WTC11 (cell line): Measurements from ENCODE around the gene NPB.

ENCODE experiments used
- ATF3 ChIP-seq: sonication (generic); formaldehyde crosslinking; conservative IDR thresholded peaks from 2 replicates; pipeline ENCODE4 v1.8.1; 2022; ENCODE audit warnings: mild to moderate bottlenecking, missing genetic modification reagents
- CBFB ChIP-seq: sonication (generic); formaldehyde crosslinking; IDR thresholded peaks from 2 replicates; pipeline ENCODE4 v1.8.1; 2022; ENCODE audit warnings: mild to moderate bottlenecking, low read depth, missing genetic modification reagents
- JUN ChIP-seq: sonication (generic); formaldehyde crosslinking; IDR thresholded peaks from 2 replicates; pipeline ENCODE4 v1.8.0; 2023; ENCODE audit warnings: mild to moderate bottlenecking, missing genetic modification reagents
- STAT6 ChIP-seq: sonication (generic); formaldehyde crosslinking; conservative IDR thresholded peaks from 2 replicates; pipeline ENCODE4 v1.8.1; 2023; ENCODE audit warnings: mild to moderate bottlenecking, low read depth, missing genetic modification reagents, moderate library complexity
- TEAD4 ChIP-seq: sonication (generic); formaldehyde crosslinking; IDR thresholded peaks from 2 replicates; pipeline ENCODE4 v1.8.0; 2022; ENCODE audit warnings: mild to moderate bottlenecking, missing genetic modification reagents
- USF1 ChIP-seq: sonication (generic); formaldehyde crosslinking; IDR thresholded peaks from 2 replicates; pipeline ENCODE4 v1.8.0; 2022; ENCODE audit warnings: mild to moderate bottlenecking, missing genetic modification reagents
- TF ChIP-seq, protein P1 (sequence below): fragments of 200-600 bp; IDR thresholded peaks from 2 replicates; pipeline ENCODE4 v1.8.0; 2022; ENCODE audit warnings: antibody characterized with exemption
- TF ChIP-seq, protein P2 (sequence below): sonication (generic); formaldehyde crosslinking; IDR thresholded peaks from 2 replicates; pipeline ENCODE4 v1.8.1; 2023; ENCODE audit warnings: mild to moderate bottlenecking, missing genetic modification reagents, moderate library complexity
- TF ChIP-seq, protein P3 (sequence below): sonication (generic); formaldehyde crosslinking; IDR thresholded peaks from 2 replicates; pipeline ENCODE4 v1.8.0; 2022; ENCODE audit warnings: mild to moderate bottlenecking, missing genetic modification reagents
- TF ChIP-seq, protein P4 (sequence below): sonication (generic); formaldehyde crosslinking; IDR thresholded peaks from 2 replicates; pipeline ENCODE4 v1.8.1; 2022; ENCODE audit warnings: mild to moderate bottlenecking, moderate library complexity, missing genetic modification reagents
- TF ChIP-seq, protein P5 (sequence below): sonication (generic); formaldehyde crosslinking; IDR thresholded peaks from 2 replicates; pipeline ENCODE4 v1.8.1; 2023; ENCODE audit warnings: mild to moderate bottlenecking, missing genetic modification reagents, moderate library complexity
- TF ChIP-seq, protein P6 (sequence below): fragments of 250-450 bp; sonication (Bioruptor Pico); IDR thresholded peaks from 2 replicates; pipeline ENCODE4 v2.1.2; 2022; ENCODE audit warnings: mild to moderate bottlenecking, moderate library complexity
- TF ChIP-seq, protein P7 (sequence below): sonication (generic); formaldehyde crosslinking; IDR thresholded peaks from 2 replicates; pipeline ENCODE4 v1.8.0; 2023; ENCODE audit warnings: missing genetic modification reagents
- TF ChIP-seq, protein P8 (sequence below): fragments of 250-450 bp; sonication (Bioruptor Pico); IDR thresholded peaks from 2 replicates; pipeline ENCODE4 v1.8.0; 2021; ENCODE audit warnings: mild to moderate bottlenecking

DNA sequence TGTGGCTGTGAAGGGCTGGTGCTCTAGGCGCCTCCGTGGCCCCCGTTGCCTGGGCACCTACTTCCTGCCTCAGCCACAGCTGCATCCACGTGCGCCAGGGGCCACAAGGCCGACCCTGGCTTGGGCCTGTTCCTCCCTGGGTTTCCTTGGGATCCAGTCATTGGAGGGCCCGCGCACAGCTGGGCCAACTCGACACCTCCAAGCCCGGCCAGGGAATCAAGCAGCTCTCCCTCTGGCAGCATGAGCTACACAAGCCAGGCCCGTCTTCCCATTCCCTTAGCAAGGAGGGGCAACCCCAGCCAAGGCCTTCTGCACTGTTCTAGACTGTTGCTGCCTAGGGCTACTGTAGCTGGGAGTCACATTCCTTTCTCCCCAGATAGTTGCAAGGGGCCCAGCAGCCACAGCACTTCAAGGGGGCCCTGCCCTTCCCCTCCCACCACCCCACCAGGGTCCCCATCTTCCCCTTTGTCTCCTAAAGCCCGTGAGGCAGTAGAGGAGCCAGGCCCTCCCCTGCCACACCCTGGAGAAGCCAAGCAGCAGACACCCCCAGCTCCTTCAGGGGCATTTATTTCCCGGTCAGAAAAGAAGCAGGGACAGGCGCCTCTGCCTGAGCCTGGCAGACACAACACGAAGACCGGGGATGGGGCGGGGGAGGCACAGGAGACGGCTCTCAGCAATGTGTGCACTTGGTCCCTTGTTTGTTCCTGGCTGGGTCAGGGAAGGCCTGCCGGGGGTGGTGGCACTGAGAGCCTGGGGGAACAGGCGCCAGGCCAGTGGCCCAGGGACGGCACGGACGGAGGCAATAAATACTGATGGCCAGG is 34.7 kb upstream of the NPB start:
- TF ChIP-seq TEAD4 (CRISPR knock-in tag) (no peak), ATF3 (CRISPR knock-in tag) (no peak), USF1 (CRISPR knock-in tag) (no peak), JUN (peak; percentile 44; the same call in 1 of the 2 replicates), STAT6 (no peak), CBFB (CRISPR knock-in tag) (no peak)
- TF ChIP-seq, protein P1, sequence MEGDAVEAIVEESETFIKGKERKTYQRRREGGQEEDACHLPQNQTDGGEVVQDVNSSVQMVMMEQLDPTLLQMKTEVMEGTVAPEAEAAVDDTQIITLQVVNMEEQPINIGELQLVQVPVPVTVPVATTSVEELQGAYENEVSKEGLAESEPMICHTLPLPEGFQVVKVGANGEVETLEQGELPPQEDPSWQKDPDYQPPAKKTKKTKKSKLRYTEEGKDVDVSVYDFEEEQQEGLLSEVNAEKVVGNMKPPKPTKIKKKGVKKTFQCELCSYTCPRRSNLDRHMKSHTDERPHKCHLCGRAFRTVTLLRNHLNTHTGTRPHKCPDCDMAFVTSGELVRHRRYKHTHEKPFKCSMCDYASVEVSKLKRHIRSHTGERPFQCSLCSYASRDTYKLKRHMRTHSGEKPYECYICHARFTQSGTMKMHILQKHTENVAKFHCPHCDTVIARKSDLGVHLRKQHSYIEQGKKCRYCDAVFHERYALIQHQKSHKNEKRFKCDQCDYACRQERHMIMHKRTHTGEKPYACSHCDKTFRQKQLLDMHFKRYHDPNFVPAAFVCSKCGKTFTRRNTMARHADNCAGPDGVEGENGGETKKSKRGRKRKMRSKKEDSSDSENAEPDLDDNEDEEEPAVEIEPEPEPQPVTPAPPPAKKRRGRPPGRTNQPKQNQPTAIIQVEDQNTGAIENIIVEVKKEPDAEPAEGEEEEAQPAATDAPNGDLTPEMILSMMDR, result no peak
- TF ChIP-seq, protein P2, sequence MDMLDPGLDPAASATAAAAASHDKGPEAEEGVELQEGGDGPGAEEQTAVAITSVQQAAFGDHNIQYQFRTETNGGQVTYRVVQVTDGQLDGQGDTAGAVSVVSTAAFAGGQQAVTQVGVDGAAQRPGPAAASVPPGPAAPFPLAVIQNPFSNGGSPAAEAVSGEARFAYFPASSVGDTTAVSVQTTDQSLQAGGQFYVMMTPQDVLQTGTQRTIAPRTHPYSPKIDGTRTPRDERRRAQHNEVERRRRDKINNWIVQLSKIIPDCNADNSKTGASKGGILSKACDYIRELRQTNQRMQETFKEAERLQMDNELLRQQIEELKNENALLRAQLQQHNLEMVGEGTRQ (CRISPR knock-in tag), result 0 out of 2 replicates have a peak, but pooled peaks have one; percentile 24
- TF ChIP-seq, protein P3, sequence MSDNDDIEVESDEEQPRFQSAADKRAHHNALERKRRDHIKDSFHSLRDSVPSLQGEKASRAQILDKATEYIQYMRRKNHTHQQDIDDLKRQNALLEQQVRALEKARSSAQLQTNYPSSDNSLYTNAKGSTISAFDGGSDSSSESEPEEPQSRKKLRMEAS (CRISPR knock-in tag), result peak; percentile 20; the same call in 1 of the 2 replicates
- TF ChIP-seq, protein P4, sequence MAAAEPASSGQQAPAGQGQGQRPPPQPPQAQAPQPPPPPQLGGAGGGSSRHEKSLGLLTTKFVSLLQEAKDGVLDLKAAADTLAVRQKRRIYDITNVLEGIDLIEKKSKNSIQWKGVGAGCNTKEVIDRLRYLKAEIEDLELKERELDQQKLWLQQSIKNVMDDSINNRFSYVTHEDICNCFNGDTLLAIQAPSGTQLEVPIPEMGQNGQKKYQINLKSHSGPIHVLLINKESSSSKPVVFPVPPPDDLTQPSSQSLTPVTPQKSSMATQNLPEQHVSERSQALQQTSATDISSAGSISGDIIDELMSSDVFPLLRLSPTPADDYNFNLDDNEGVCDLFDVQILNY (CRISPR knock-in tag), result no peak
- TF ChIP-seq, protein P5, sequence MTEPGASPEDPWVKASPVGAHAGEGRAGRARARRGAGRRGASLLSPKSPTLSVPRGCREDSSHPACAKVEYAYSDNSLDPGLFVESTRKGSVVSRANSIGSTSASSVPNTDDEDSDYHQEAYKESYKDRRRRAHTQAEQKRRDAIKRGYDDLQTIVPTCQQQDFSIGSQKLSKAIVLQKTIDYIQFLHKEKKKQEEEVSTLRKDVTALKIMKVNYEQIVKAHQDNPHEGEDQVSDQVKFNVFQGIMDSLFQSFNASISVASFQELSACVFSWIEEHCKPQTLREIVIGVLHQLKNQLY (CRISPR knock-in tag), result 0 out of 2 replicates have a peak, but pooled peaks have one; percentile 42
- TF ChIP-seq, protein P6, sequence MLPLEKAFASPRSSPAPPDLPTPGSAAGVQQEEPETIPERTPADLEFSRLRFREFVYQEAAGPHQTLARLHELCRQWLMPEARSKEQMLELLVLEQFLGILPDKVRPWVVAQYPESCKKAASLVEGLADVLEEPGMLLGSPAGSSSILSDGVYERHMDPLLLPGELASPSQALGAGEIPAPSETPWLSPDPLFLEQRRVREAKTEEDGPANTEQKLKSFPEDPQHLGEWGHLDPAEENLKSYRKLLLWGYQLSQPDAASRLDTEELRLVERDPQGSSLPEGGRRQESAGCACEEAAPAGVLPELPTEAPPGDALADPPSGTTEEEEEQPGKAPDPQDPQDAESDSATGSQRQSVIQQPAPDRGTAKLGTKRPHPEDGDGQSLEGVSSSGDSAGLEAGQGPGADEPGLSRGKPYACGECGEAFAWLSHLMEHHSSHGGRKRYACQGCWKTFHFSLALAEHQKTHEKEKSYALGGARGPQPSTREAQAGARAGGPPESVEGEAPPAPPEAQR (CRISPR knock-in tag), result no peak
- TF ChIP-seq, protein P7, sequence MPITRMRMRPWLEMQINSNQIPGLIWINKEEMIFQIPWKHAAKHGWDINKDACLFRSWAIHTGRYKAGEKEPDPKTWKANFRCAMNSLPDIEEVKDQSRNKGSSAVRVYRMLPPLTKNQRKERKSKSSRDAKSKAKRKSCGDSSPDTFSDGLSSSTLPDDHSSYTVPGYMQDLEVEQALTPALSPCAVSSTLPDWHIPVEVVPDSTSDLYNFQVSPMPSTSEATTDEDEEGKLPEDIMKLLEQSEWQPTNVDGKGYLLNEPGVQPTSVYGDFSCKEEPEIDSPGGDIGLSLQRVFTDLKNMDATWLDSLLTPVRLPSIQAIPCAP (CRISPR knock-in tag), result no peak
- TF ChIP-seq, protein P8, sequence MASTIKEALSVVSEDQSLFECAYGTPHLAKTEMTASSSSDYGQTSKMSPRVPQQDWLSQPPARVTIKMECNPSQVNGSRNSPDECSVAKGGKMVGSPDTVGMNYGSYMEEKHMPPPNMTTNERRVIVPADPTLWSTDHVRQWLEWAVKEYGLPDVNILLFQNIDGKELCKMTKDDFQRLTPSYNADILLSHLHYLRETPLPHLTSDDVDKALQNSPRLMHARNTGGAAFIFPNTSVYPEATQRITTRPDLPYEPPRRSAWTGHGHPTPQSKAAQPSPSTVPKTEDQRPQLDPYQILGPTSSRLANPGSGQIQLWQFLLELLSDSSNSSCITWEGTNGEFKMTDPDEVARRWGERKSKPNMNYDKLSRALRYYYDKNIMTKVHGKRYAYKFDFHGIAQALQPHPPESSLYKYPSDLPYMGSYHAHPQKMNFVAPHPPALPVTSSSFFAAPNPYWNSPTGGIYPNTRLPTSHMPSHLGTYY (CRISPR knock-in tag), result no peak
